Measurements from ENCODE around the gene GZMA.

DNA sequence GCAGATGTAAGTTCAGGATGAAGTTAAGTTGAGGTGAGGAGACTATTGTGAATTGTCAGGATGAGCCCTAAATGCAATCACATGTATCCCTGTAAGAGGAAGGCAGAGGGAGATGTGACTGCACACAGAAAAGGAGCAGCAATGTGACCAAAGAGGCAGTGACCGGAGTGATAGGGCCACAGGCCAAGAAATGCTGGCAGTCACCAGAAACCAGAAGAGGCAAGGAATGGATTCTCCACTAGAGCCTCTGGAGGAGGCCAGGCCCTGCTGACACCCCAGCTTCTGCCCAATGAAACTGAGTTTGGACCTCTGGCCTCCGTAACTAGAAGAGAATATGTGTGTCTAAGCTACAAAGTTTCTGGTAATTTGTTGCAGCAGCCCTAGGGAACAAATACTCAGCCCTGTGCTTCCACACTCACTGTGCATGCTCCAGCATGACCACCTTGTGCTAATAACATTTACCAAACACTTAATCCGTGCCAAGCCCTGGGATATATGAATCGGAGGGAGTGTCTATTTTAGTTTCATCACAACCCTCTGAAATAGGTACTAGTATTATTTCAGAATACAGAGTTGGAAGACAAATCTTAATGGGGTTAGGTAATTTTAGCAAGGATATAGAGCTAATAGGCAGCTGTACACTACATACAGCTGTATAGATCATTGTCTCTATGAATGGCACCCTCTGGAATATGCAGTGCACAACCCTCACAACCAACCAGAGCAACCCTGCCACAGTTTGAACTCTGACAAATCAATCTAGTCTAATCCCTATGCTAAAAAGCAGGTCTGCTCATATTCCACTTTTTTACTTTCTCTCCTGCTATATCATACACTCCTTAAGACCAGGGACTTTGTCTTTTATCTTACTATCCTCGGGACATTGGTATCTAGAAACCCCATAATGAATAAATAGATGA lies 49.7 kb downstream of the GZMA start:
- TF ChIP-seq, protein P1, sequence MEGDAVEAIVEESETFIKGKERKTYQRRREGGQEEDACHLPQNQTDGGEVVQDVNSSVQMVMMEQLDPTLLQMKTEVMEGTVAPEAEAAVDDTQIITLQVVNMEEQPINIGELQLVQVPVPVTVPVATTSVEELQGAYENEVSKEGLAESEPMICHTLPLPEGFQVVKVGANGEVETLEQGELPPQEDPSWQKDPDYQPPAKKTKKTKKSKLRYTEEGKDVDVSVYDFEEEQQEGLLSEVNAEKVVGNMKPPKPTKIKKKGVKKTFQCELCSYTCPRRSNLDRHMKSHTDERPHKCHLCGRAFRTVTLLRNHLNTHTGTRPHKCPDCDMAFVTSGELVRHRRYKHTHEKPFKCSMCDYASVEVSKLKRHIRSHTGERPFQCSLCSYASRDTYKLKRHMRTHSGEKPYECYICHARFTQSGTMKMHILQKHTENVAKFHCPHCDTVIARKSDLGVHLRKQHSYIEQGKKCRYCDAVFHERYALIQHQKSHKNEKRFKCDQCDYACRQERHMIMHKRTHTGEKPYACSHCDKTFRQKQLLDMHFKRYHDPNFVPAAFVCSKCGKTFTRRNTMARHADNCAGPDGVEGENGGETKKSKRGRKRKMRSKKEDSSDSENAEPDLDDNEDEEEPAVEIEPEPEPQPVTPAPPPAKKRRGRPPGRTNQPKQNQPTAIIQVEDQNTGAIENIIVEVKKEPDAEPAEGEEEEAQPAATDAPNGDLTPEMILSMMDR (conservative IDR thresholded peaks at IDR 0.05; ENCODE audit: low read depth in 2 of 2): no peak
- TF ChIP-seq ZNF114 (CRISPR knock-in tag; IDR thresholded peaks at IDR 0.05) (no peak), EZH2 (IDR thresholded peaks at IDR 0.05; ENCODE audit: low read depth, unreplicated experiment) (no peak), POLR2AphosphoS5 (IDR thresholded peaks at IDR 0.05; ENCODE audit: low read depth) (no peak), ZNF331 (CRISPR knock-in tag; IDR thresholded peaks at IDR 0.05; ENCODE audit: low read depth) (no peak), EZH2phosphoT487 (IDR thresholded peaks at IDR 0.05; ENCODE audit: unreplicated experiment) (no peak)
- TF ChIP-seq, protein P2, sequence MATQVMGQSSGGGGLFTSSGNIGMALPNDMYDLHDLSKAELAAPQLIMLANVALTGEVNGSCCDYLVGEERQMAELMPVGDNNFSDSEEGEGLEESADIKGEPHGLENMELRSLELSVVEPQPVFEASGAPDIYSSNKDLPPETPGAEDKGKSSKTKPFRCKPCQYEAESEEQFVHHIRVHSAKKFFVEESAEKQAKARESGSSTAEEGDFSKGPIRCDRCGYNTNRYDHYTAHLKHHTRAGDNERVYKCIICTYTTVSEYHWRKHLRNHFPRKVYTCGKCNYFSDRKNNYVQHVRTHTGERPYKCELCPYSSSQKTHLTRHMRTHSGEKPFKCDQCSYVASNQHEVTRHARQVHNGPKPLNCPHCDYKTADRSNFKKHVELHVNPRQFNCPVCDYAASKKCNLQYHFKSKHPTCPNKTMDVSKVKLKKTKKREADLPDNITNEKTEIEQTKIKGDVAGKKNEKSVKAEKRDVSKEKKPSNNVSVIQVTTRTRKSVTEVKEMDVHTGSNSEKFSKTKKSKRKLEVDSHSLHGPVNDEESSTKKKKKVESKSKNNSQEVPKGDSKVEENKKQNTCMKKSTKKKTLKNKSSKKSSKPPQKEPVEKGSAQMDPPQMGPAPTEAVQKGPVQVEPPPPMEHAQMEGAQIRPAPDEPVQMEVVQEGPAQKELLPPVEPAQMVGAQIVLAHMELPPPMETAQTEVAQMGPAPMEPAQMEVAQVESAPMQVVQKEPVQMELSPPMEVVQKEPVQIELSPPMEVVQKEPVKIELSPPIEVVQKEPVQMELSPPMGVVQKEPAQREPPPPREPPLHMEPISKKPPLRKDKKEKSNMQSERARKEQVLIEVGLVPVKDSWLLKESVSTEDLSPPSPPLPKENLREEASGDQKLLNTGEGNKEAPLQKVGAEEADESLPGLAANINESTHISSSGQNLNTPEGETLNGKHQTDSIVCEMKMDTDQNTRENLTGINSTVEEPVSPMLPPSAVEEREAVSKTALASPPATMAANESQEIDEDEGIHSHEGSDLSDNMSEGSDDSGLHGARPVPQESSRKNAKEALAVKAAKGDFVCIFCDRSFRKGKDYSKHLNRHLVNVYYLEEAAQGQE (IDR thresholded peaks at IDR 0.05; ENCODE audit: unreplicated experiment): no peak
